Skin epidermis (tissue), 12 donors: ENCODE results near the gene ZC3H15.
"Not testable (repeated sequence)": the region's sequence is repeated elsewhere in the genome, so short reads cannot be mapped to it uniquely, and the experiment has no call there.

Experiments
- H3K27ac ChIP-seq, 21 experiments: fragments of 200-600 bp; sonication (generic) in 11 of 21; one replicate each; pipeline ENCODE4 v1.5.0; 2020; ENCODE audit warnings: mild to moderate bottlenecking in 3 of 21, inconsistent platforms in 2 of 21, moderate library complexity in 2 of 21
- H3K4me3 ChIP-seq, 7 experiments: fragments of 200-600 bp; sonication (generic) in 2 of 7; one replicate each; pipeline ENCODE4 v1.5.0; 2020; ENCODE audit warnings: inconsistent platforms in 2 of 7, mild to moderate bottlenecking in 2 of 7, moderate library complexity in 1 of 7

ZC3H15 gene

GRCh38 chr2:186486651-186487647 lies 889 bp downstream of the ZC3H15 start:
- peak overlapping the region; percentile 76 to 97 (median 90) for H3K4me3 ChIP-seq
- H3K27ac ChIP-seq = peak overlapping the region; percentile 64 to 99 (median 94)

- no peak overlapping the region for H3K4me3 ChIP-seq
- peak overlapping the region in 4 of 21 experiments; percentile 31 to 71 (median 51) for H3K27ac ChIP-seq
Measured at GRCh38 chr2:186493564-186494085, 7.6 kb downstream of the ZC3H15 start.

- Histone ChIP-seq H3K27ac (no peak overlapping the region), H3K4me3 (no peak overlapping the region)
Measured at GRCh38 chr2:186496401-186496800, 10.3 kb downstream of the ZC3H15 start.

- no peak overlapping the region for H3K27ac ChIP-seq
- no peak overlapping the region for H3K4me3 ChIP-seq
Measured at GRCh38 chr2:186497928-186498327, 11.9 kb downstream of the ZC3H15 start.

- Histone ChIP-seq H3K4me3 (no peak overlapping the region), H3K27ac (no peak overlapping the region)
Measured at GRCh38 chr2:186498834-186499233, 12.8 kb downstream of the ZC3H15 start.

- H3K27ac ChIP-seq = no peak overlapping the region
Measured at GRCh38 chr2:186503827-186504606, 18.0 kb downstream of the ZC3H15 start.

GRCh38 chr2:186508263-186508662 lies 22.2 kb downstream of the ZC3H15 start:
- Histone ChIP-seq H3K27ac (no peak overlapping the region), H3K4me3 (no peak overlapping the region)

More at GRCh38 chr2:186503827-186504606, 18.0 kb downstream of the ZC3H15 start:
- no peak overlapping the region for H3K4me3 ChIP-seq

- H3K4me3 ChIP-seq = no peak overlapping the region
- peak overlapping the region in 3 of 21 experiments; percentile 2 to 44 (median 34) for H3K27ac ChIP-seq
Measured at GRCh38 chr2:186515376-186515775, 29.3 kb downstream of the ZC3H15 start.

GRCh38 chr2:186516396-186516795 lies 30.3 kb downstream of the ZC3H15 start:
- H3K4me3 ChIP-seq = no peak overlapping the region

GRCh38 chr2:186517090-186517489 lies 31.0 kb downstream of the ZC3H15 start:
- peak overlapping the region in 1 of 21 experiments; percentile 50 for H3K27ac ChIP-seq
- H3K4me3 ChIP-seq = no peak overlapping the region

More at GRCh38 chr2:186516396-186516795, 30.3 kb downstream of the ZC3H15 start:
- H3K27ac ChIP-seq = peak overlapping the region in 3 of 21 experiments; percentile 2 to 30 (median 2)

GRCh38 chr2:186518291-186518690 lies 32.2 kb downstream of the ZC3H15 start:
- H3K27ac ChIP-seq = no peak overlapping the region
- no peak overlapping the region for H3K4me3 ChIP-seq

- H3K27ac ChIP-seq = no peak overlapping the region
Measured at GRCh38 chr2:186518945-186519344, 32.9 kb downstream of the ZC3H15 start.

GRCh38 chr2:186521570-186522153 lies 35.6 kb downstream of the ZC3H15 start:
- not testable (repeated sequence) for H3K27ac ChIP-seq, H3K4me3 ChIP-seq

More at GRCh38 chr2:186518945-186519344, 32.9 kb downstream of the ZC3H15 start:
- no peak overlapping the region for H3K4me3 ChIP-seq

GRCh38 chr2:186522450-186522849 lies 36.4 kb downstream of the ZC3H15 start:
- no peak overlapping the region for H3K27ac ChIP-seq
- no peak overlapping the region for H3K4me3 ChIP-seq

- Histone ChIP-seq H3K4me3 (no peak overlapping the region), H3K27ac (peak overlapping the region in 1 of 21 experiments; percentile 10)
Measured at GRCh38 chr2:186523791-186524190, 37.7 kb downstream of the ZC3H15 start.

GRCh38 chr2:186526281-186526680 lies 40.2 kb downstream of the ZC3H15 start:
- Histone ChIP-seq H3K27ac (no peak overlapping the region), H3K4me3 (no peak overlapping the region)

- Histone ChIP-seq H3K4me3 (no peak overlapping the region), H3K27ac (no peak overlapping the region)
Measured at GRCh38 chr2:186530314-186530713, 44.3 kb downstream of the ZC3H15 start.

GRCh38 chr2:186531257-186531775 lies 45.3 kb downstream of the ZC3H15 start:
- Histone ChIP-seq H3K27ac (no peak overlapping the region), H3K4me3 (no peak overlapping the region)

- Histone ChIP-seq H3K4me3 (no peak overlapping the region), H3K27ac (no peak overlapping the region)
Measured at GRCh38 chr2:186532891-186533290, 46.8 kb downstream of the ZC3H15 start.
